H9 (cell line): ENCODE data around the gene SERPINA5. TPM values are rescaled to one million over a fixed set of nuclear protein-coding genes. Genes with fewer than 3 reads are reported as not detected.
A peak's percentile ranks its signal among the peaks of the same experiment; 100 is the strongest.

Experiments used
- DNase-seq: peaks from one replicate; pipeline ENCODE4 v3.0.0-alpha.2; 2017
- H2AFZ ChIP-seq: one replicate; pipeline ENCODE4 v1.6.1; 2013; ENCODE audit warnings: mild to moderate bottlenecking, low read length, control low read depth, moderate library complexity
- H2AK5ac ChIP-seq: 2 replicates; pipeline ENCODE4 v1.6.1; 2013; ENCODE audit warnings: low read length, control low read depth, mixed read lengths; ENCODE audit not compliant: insufficient read length
- H2BK120ac ChIP-seq: one replicate; pipeline ENCODE4 v1.6.1; 2013; ENCODE audit warnings: low read depth, mild to moderate bottlenecking, low read length, control low read depth, inconsistent platforms; ENCODE audit not compliant: poor library complexity, severe bottlenecking
- H2BK12ac ChIP-seq: 2 replicates; pipeline ENCODE4 v1.6.1; 2013; ENCODE audit warnings: low read length, control low read depth, mixed read lengths, low read depth; ENCODE audit not compliant: insufficient read length
- H2BK15ac ChIP-seq: 2 replicates; pipeline ENCODE4 v1.6.1; 2013; ENCODE audit warnings: low read depth, low read length, control low read depth
- H2BK20ac ChIP-seq: one replicate; pipeline ENCODE4 v1.6.1; 2013; ENCODE audit warnings: low read depth, mild to moderate bottlenecking, low read length, control low read depth, inconsistent platforms; ENCODE audit not compliant: poor library complexity, severe bottlenecking
- H2BK5ac ChIP-seq: 2 replicates; pipeline ENCODE4 v1.6.1; 2013; ENCODE audit warnings: low read length, control low read depth, mixed read lengths; ENCODE audit not compliant: insufficient read length
- H3K14ac ChIP-seq: 2 replicates; pipeline ENCODE4 v1.6.1; 2013; ENCODE audit warnings: low read length, control low read depth; ENCODE audit not compliant: insufficient read depth
- H3K18ac ChIP-seq: 2 replicates; pipeline ENCODE4 v1.6.1; 2013; ENCODE audit warnings: low read depth, mild to moderate bottlenecking, mixed read lengths, low read length, control low read depth; ENCODE audit not compliant: insufficient read length
- H3K23ac ChIP-seq: 2 replicates; pipeline ENCODE4 v1.6.1; 2013; ENCODE audit warnings: low read length, control low read depth, mixed read lengths, low read depth; ENCODE audit not compliant: insufficient read length
- H3K23me2 ChIP-seq: 2 replicates; pipeline ENCODE4 v1.6.1; 2013; ENCODE audit warnings: low read depth, mild to moderate bottlenecking, mixed read lengths, low read length, control low read depth; ENCODE audit not compliant: insufficient read length, poor library complexity, severe bottlenecking
- H3K27ac ChIP-seq: 2 replicates; pipeline ENCODE4 v1.5.1; 2013; ENCODE audit warnings: low read length, control low read depth, mixed read lengths, low read depth; ENCODE audit not compliant: insufficient read length
- H3K27me3 ChIP-seq: 2 replicates; pipeline ENCODE4 v1.6.1; 2013; ENCODE audit warnings: low read length, control low read depth, inconsistent platforms; ENCODE audit not compliant: insufficient read depth
- H3K4ac ChIP-seq: 2 replicates; pipeline ENCODE4 v1.6.1; 2013; ENCODE audit warnings: low read depth, mild to moderate bottlenecking, control low read depth, inconsistent platforms, low read length, moderate library complexity
- H3K4me1 ChIP-seq: 2 replicates; pipeline ENCODE4 v1.6.1; 2013; ENCODE audit warnings: low read length, control low read depth, inconsistent platforms; ENCODE audit not compliant: insufficient read depth
- H3K4me2 ChIP-seq: 2 replicates; pipeline ENCODE4 v1.6.1; 2013; ENCODE audit warnings: low read length, control low read depth, mixed read lengths; ENCODE audit not compliant: insufficient read length, insufficient read depth
- H3K56ac ChIP-seq: 2 replicates; pipeline ENCODE4 v1.6.1; 2013; ENCODE audit warnings: low read depth, mild to moderate bottlenecking, mixed read lengths, low read length, control low read depth; ENCODE audit not compliant: insufficient read length
- H3K79me1 ChIP-seq: 2 replicates; pipeline ENCODE4 v1.6.1; 2013; ENCODE audit warnings: low read depth, mild to moderate bottlenecking, moderate library complexity, low read length, control low read depth, inconsistent platforms; ENCODE audit not compliant: insufficient read depth, poor library complexity, severe bottlenecking
- H3K79me2 ChIP-seq: 2 replicates; pipeline ENCODE4 v1.6.1; 2013; ENCODE audit warnings: low read length, control low read depth, inconsistent platforms; ENCODE audit not compliant: insufficient read depth
- H3K9ac ChIP-seq: 2 replicates; pipeline ENCODE4 v1.6.1; 2013; ENCODE audit warnings: low read length, control low read depth, mixed read lengths; ENCODE audit not compliant: insufficient read length; ENCODE audit errors: extremely low read depth
- H3K9me3 ChIP-seq: one replicate; pipeline ENCODE4 v1.6.1; 2013; ENCODE audit warnings: low read depth, low read length, inconsistent platforms; ENCODE audit not compliant: control insufficient read depth
- H3T11ph ChIP-seq: one replicate; pipeline ENCODE4 v1.6.1; 2013; ENCODE audit warnings: mild to moderate bottlenecking, low read length, control low read depth, inconsistent platforms
- H4K20me1 ChIP-seq: one replicate; pipeline ENCODE4 v1.6.1; 2013; ENCODE audit not compliant: control insufficient read depth, insufficient read length, insufficient read depth
- H4K5ac ChIP-seq: 2 replicates; pipeline ENCODE4 v1.6.1; 2013; ENCODE audit warnings: low read depth, mild to moderate bottlenecking, mixed read lengths, low read length, control low read depth; ENCODE audit not compliant: insufficient read length
- H4K8ac ChIP-seq: replicated peaks from 2 replicates; pipeline ENCODE4 v1.6.1; 2013; ENCODE audit warnings: low read length, control low read depth, mixed read lengths, low read depth; ENCODE audit not compliant: insufficient read length
- H4K91ac ChIP-seq: 2 replicates; pipeline ENCODE4 v1.6.1; 2013; ENCODE audit warnings: low read depth, mild to moderate bottlenecking, moderate library complexity, mixed read lengths, low read length, control low read depth; ENCODE audit not compliant: insufficient read length
- H3K27ac Mint-ChIP-seq, 3 experiments: 2 replicates in 2 of 3; 3 replicates in 1 of 3; pipeline ENCODE4 v1.8.0; 2020 to 2021; ENCODE audit warnings: mixed read lengths in 3 of 3, mild to moderate bottlenecking in 1 of 3, moderate library complexity in 1 of 3
- H3K27me3 Mint-ChIP-seq: 2 replicates; pipeline ENCODE4 v1.8.0; 2021; ENCODE audit warnings: low read depth, mild to moderate bottlenecking, moderate library complexity, mixed read lengths
- H3K36me3 Mint-ChIP-seq, 3 experiments: 2 replicates in 2 of 3; 3 replicates in 1 of 3; pipeline ENCODE4 v1.8.0; 2020 to 2021; ENCODE audit warnings: low read depth in 3 of 3, mixed read lengths in 3 of 3; ENCODE audit not compliant: insufficient read depth in 1 of 3
- H3K4me1 Mint-ChIP-seq, 2 experiments: 2 replicates each; pipeline ENCODE4 v1.8.0; 2020; ENCODE audit warnings: mixed read lengths in 2 of 2
- H3K4me3 Mint-ChIP-seq, 2 experiments: 2 replicates in 1 of 2; 3 replicates in 1 of 2; pipeline ENCODE4 v1.8.0; 2020 to 2021; ENCODE audit warnings: mild to moderate bottlenecking in 2 of 2, mixed read lengths in 2 of 2, moderate library complexity in 1 of 2
- H3K9me3 Mint-ChIP-seq, 2 experiments: 2 replicates in 1 of 2; 3 replicates in 1 of 2; pipeline ENCODE4 v1.8.0; 2020; ENCODE audit warnings: mild to moderate bottlenecking in 2 of 2, mixed read lengths in 2 of 2, moderate library complexity in 1 of 2
- CTCF ChIP-seq: fragments of 200-600 bp; sonication (generic); conservative IDR thresholded peaks from 3 replicates; pipeline ENCODE4 v1.8.0; 2021; ENCODE audit warnings: antibody characterized with exemption, mild to moderate bottlenecking
- WGBS: extraction: QIAGEN DNeasy Blood & Tissue Kit; methylation state at CpG from one replicate; pipeline ENCODE4 v1.1.7; 2013; ENCODE audit warnings: missing lambda C conversion rate, low lambda C conversion rate, mixed read lengths; ENCODE audit not compliant: insufficient read length; ENCODE audit errors: extremely low coverage; 5-methylcytosine and 5-hydroxymethylcytosine counted together
- total RNA-seq: library from RNA; stranded (reverse); gene quantifications from 2 replicates; pipeline ENCODE4 v1.2.1, GENCODE V29; 2021

SERPINA5 gene
- total RNA-seq, 1 experiment from 2014 or later, result 1.1 TPM

GRCh38 chr14:94613720-94614644 is 32.8 kb downstream of the SERPINA5 start:
- no peak overlapping the region for H2AFZ ChIP-seq
- H4K20me1 ChIP-seq, result no peaks in the 10 kb centered on the region
- H3K79me2 ChIP-seq, result no peaks in the 10 kb centered on the region
- TF ChIP-seq CTCF, result no peak
- no peaks in the 10 kb centered on the region for H3K23me2 ChIP-seq
- H4K91ac ChIP-seq, result no peak overlapping the region
- H3K9me3 ChIP-seq, result peaks cover 9% of the 10 kb centered on the region
- no peak overlapping the region for H3K56ac ChIP-seq
- H4K5ac ChIP-seq, result no peak overlapping the region
- H2BK5ac ChIP-seq, result no peak overlapping the region
- Mint-ChIP-seq H3K27ac (peak overlapping the region in 1 of 3 experiments; percentile 57; a peak in 1 of 7 replicates), H3K9me3 (peaks cover 25 to 27% of the 10 kb centered on the region in 2 experiments), H3K4me3 (no peak overlapping the region), H3K4me1 (peaks cover 8 to 14% of the 10 kb centered on the region in 2 experiments), H3K27me3 (peaks cover 10% of the 10 kb centered on the region), H3K36me3 (peaks cover 2 to 20% (median 14%) of the 10 kb centered on the region in 3 experiments; a peak in 6 of 7 replicates)
- no peaks in the 10 kb centered on the region for H3K4me1 ChIP-seq
- no peak overlapping the region for H4K8ac ChIP-seq
- peak overlapping the region; percentile 40 for H3K18ac ChIP-seq
- no peak overlapping the region for H2AK5ac ChIP-seq
- WGBS, result no CpG with 5 or more reads among the region's 20 CpGs
- no peaks in the 10 kb centered on the region for H3K79me1 ChIP-seq
- no peak overlapping the region for H2BK12ac ChIP-seq
- no peak overlapping the region for H3K4ac ChIP-seq
- DNase-seq, result no peak
- no peak overlapping the region for H3T11ph ChIP-seq
- H2BK15ac ChIP-seq, result no peak overlapping the region
- no peak overlapping the region for H3K27ac ChIP-seq
- H3K23ac ChIP-seq, result no peak overlapping the region
- H3K27me3 ChIP-seq, result no peaks in the 10 kb centered on the region
- no peak overlapping the region for H2BK120ac ChIP-seq
- no peak overlapping the region for H2BK20ac ChIP-seq
- H3K9ac ChIP-seq, result no peak overlapping the region
- no peak overlapping the region for H3K4me2 ChIP-seq
- H3K14ac ChIP-seq, result peak overlapping the region; percentile 42; the same call in 1 of the 2 replicates
